SHP77 (cell line): ENCODE results near the gene MACF1.
"Not testable (repeated sequence)": the region's sequence is repeated elsewhere in the genome, so short reads cannot be mapped to it uniquely, and the experiment has no call there.

ENCODE experiments used
- DNase-seq, 2 experiments: peaks; one replicate each; lab custom pipeline; 2025; lab: John Stamatoyannopoulos, UW

MACF1 gene

DNA sequence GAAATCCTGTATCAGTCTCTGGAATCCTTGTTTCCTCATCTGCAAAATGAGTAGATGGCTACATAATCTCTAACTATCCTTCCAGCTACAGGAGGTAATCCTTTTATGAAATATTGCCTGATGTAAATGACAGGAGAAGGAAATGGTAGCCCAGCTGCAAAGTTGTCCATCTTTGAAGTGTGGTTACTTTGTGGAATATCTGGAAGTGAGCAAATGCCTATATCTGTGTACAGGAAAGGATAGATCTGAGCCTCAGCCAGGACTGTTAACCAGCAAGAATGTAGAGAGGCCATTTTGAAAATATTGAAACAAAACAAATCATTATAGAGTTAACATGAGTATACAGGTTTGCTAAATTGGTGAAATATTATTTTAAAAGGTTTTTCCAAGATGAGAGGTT, 212.1 kb downstream of the MACF1 start:
- DNase-seq: no peak

DNA sequence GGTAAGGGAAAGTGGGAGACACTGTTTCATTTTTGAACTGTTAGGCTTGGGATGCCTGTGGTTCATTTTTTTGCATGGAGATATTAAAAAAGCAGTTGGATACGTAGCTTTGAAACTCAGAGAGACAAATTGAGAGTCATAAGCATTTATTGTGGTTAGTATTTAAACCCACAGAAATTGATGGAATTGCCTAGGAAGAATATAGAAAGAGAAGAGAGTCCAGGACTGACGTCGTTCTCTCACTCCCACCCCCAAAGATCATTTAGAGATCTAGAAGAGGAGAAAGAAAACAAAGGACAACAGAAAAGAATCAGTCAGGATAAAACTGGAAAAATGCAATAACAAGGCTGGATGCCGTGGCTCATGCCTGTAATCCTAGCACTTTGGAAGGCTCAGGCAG, 213.7 kb downstream of the MACF1 start:
- DNase-seq: no peak

DNA sequence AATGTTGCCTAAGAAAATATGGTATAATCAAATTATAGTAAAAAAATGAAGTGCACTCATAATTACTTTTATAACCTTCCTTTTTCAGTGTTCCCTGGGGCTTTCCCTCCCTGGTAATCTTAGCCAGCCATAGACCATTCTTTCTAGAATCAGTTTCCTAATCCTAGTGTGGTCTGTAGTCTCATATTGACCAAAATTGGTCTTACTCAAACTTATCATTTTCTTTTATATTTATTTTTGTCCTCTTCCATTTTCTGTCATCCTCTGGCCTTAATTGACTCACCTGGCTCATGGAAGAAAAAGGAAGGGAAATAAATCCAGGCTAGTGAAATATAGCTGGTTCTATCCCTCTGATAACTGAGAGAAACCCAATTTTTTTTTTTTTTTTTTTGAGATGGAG, 216.0 kb downstream of the MACF1 start:
- no peak for DNase-seq

DNA sequence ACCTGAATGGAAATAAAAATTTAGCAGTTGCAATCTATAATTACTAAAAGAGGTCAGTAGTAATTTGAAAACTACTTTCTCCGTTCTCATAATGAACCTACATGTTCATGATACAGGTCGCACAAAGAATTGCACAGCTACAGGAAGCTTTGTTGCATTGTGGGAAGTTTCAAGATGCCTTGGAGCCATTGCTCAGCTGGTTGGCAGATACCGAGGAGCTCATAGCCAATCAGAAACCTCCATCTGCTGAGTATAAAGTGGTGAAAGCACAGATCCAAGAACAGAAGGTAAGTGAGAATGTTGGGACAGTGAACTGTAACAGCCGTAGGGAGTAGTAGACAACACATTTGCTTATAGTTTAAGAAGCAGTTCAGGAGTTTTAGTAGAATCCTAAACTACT, 218.1 kb downstream of the MACF1 start:
- DNase-seq: no peak

DNA sequence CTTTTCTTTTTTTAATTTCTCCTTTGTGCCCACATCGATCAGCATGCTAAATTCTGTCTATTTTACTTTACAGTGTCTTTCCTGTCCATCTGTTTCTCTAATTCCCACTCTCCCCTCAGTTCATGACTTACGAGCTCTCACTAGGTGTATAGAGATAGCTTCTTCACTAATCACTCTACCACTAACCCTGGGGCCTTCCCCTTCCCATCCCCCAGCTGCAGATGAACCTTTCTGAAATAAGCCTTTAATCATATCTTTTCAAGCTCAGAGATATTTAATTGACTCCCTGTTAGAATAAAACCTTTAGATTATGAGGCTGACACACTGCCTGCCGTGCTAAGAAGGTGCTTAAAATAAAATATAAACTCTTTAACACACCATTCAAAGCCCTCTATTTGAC, 220.7 kb downstream of the MACF1 start:
- DNase-seq: no peak

DNA sequence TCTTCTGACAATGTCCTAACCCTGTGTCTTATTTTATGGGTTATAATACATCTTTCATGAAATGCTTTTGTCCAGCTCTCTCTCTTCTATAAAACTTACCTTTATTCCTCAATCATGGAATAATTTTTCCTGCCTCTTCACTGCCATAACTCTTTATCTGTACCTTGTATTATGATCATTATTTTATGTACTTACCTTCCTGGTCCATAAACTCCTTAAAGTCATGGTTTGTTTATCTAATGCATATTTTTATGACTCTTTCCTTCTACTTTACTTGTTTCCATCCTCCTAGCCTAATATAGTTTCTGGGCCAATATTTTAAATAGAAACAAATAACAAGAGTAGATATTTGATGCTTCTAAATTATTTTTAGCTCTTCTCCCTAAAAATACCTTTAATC, 221.1 kb downstream of the MACF1 start:
- no peak for DNase-seq

DNA sequence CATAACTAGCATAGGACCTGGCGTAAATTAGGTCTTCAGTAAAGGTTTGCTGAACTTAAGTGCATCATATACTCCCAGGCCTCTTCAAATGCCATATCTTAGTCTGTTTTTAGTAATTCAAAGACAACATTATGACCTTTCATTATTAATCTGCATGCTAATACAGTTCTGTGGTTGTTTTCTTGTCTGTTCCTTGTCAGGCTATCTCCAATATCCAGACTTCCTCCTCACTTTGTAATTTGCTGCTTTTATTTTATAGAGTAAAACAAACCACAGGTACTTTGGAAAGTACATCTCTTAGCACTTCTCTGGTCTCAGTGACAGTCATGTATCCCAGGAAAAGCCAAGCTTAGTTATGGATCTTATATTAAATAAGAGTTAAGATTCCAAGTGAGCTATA, 221.9 kb downstream of the MACF1 start:
- no peak for DNase-seq

DNA sequence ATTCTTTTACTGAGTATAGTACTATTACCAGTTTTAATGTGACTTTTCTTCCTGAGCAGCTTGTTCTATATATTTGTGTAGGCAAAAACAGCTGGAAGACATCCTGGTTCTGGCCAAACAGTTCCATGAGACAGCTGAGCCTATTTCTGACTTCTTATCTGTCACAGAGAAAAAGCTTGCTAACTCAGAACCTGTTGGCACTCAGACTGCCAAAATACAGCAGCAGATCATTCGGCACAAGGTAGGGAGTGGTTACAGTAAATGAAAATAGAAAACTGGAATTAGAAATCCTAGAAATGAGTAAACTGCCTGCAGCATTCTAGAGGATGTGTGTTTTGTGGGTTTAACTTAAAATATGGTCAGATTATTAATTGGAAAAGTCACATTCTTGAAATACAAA, 222.9 kb downstream of the MACF1 start:
- no peak for DNase-seq

DNA sequence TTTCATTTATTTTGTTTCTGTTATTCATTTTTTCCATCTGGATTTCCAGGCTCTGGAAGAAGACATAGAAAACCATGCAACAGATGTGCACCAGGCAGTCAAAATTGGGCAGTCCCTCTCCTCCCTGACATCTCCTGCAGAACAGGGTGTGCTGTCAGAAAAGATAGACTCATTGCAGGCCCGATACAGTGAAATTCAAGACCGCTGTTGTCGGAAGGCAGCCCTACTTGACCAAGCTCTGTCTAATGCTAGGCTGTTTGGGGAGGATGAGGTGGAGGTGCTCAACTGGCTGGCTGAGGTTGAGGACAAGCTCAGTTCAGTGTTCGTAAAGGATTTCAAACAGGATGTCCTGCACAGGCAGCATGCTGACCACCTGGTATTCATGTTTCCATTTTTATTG, 223.4 kb downstream of the MACF1 start:
- no peak for DNase-seq

DNA sequence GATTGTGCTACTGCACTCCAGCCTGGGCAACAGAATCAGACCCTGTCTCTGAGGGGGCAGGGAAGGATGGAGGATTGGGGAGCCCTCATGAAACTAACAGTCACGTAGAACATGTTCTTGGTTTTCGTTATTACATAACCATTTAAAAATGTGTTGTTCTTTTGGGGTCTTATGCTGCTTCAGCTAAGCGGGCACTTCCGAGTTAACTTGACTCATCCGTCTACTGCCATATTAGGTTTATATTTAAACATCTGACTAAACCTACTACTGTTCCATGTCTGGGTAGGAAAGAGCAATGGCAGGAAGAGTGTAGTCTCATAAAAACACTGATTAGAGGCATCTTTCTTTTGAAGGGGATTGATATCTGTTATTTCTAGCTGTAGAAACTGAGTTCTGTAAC, 227.4 kb downstream of the MACF1 start:
- no peak for DNase-seq

DNA sequence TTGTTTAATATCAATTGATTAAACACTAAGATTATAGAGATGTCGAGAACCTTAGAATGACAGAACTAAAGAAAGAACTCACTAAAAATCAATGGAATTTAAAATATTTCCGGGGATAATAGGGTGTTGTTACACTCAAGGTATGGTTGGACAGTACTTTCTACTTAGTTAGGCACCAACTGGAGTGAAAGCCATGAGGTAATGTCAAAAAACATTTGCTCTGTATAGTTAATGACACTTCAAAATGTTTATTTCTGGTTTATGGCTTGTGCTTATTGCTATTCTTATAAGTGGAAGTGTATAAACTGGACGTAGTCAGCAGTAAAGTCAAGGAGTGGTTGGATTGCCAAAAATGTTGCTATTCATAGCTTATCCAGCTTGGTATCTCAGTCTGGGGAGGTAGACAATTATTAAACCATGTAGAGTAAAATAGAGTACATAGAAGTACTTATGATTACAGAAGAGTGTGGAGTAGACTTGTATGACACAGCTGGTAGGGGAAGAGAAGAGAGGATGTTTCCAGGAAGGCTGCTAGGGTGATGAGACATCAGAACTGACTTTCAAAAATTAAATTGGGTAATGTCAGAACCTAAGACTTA, 230.4 kb downstream of the MACF1 start:
- no peak for DNase-seq

DNA sequence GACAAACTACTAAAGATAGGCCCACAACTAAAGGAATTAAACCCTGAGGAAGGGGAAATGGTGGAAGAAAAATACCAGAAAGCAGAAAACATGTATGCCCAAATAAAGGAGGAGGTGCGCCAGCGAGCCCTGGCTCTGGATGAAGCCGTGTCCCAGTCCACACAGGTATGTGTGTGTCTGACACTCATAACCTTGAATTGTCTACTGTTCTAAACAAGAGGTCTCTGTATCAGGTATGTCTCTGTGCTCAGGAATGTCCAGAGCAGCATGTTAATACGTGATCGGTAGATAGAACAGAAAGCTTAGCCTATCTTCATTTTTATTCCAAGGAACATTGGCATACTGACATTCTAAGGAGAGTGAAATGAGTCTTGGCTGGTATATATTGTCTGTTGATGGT, 231.1 kb downstream of the MACF1 start:
- no peak for DNase-seq

DNA sequence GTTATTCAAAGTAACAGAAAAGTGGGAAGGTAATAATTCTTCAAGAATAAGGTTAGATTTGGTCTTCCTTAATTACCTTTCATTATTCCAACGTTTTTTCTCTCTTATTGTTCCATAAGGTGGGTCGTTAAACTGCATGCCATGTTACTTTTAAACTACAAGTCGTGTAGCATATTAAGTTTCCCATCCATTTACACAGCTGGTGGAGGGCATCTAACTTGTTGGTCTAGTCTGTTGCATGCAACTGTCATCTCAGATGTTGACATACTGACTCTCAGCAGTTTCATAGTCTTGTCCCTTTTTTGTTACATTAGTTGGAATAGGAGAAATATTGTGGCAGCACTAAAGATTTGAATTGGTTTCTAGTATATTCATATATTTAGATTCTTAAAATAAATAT, 232.3 kb downstream of the MACF1 start:
- no peak for DNase-seq

DNA sequence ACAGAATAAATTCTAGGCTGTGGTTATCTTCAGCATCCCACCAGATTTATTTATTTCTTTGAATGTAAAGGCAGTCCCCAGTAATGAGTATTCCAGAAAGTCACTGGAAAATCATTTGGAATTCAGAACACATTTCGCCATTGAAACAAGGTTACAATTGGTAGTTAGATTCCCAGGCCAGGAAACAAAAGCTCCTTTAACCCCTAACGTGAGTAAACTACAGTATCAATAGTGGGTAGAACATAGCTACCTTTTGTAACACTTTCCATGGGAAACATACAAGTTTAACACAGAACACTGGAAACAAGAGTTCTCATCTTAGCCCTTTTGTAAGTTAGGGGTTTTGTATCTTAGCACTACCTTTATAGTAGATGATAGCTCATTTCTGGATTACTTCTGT, 233.5 kb downstream of the MACF1 start:
- DNase-seq: no peak

DNA sequence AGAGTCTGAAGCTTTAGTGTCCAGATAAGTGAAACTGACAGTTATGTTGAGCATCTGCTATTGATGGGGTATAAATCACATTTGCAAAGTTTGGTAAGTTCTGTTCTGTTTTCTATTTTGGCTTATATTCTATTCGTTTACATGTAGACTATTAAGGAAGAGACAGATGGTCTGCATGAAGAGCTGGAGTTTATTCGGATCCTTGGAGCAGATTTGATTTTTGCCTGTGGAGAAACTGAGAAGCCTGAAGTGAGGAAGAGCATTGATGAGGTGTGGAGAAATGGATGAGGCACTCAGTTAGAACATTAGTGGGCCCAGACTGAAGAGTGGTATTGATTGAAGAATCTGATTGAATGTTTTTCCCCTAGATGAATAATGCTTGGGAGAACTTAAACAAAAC, 236.4 kb downstream of the MACF1 start:
- no peak for DNase-seq

DNA sequence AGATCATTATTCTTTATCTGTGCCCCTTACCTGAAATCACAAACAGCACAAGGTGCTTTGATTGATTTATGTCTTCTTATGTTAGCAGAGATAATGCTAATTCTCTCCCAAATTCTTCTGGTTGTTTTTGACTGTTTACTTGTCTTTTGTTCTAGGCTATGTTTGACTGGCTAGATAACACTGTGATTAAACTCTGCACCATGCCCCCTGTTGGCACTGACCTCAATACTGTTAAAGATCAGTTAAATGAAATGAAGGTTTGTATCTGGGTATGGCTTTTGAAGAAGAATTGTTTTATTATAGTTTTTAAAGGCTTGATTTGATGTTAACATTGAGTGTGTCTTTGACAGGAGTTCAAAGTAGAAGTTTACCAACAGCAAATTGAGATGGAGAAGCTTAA, 237.3 kb downstream of the MACF1 start:
- DNase-seq: no peak

DNA sequence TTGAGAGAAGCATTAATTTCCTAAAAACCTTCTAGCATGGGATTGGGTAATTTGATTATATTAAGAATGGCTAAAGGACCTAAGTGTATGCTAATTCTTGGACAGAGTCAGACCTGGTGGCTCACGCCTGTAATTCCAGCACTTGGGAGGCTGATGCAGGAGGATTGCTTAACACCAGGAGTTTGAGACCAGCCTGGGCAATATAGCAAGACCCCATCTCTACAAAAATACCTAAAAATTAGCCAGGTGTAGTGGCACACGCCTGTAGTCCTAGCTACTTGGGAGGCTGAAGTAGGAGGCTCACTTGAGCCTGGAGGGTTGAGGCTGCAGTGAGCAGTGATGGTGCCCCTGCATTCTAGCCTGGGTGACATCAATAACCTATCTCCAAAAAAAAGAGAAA, 241.1 kb downstream of the MACF1 start:
- no peak for DNase-seq

DNA sequence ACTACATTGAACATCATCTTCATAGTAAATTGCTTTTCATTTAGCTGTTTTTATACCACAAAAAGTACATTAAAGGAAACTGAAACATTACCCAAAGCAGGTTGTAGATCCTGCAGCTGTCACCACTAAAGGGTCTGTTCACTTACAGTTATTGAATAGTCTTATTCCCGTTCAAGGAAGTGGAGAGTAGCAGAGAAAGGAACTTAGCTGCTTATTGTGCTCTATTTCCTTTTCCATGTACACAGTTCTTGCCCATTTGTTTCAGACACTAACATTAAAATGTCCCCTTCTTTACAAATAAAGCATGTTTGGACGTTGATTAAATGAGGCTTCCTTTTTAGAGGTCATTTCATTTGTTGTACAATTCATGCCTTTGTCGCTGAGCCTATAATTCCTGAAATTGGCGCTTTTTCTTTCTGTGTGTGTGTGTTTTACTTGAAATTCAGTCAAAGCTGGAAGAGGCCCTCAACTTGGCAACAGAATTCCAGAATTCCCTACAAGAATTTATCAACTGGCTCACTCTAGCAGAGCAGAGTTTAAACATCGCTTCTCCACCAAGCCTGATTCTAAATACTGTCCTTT, 242.6 kb downstream of the MACF1 start:
- DNase-seq: no peak

DNA sequence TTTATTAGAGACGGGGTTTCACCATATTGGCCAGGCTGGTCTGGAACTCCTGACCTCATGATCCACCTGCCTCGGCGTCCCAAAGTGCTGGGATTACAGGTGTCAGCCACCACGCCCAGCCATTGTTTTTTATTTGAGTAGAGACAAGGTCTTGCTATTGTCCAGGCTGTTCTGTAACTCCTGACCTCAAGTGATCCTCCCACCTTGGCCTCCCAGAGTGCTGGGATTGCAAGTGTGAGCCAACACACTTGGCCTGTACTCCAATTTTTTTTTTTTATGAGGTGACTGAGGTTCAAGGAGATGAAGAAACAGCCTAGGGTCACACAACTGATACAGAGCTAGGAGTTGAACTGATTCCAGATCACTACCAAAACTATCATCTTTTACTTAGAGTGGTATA, 245.5 kb downstream of the MACF1 start:
- not testable (repeated sequence) for DNase-seq

DNA sequence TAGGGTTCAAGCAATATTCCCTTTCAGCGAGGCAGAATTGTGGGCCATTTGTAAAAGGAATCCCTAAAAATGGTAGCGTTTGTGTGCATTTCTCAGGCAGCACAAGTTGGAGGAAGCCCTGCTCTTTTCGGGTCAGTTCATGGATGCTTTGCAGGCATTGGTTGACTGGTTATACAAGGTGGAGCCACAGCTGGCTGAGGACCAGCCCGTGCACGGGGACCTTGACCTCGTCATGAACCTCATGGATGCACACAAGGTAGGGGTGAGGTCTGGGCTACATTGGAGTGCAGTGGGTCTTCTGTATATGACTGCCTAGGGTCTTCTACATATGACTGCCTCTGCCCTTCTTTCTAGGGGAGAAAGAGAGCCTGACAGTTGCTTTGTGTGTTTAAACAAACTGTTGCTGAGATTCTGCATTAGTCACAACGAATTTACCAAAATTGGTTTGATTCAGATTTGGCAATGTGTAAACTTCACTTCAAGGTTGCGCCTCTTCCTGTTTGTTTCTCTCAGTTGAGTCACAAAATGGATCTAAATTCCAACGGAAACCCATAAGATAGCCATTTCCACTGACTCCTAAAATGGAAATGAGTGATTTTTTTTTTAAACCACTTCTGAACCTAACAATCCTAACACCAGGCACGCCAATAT, 246.6 kb downstream of the MACF1 start:
- no peak for DNase-seq

DNA sequence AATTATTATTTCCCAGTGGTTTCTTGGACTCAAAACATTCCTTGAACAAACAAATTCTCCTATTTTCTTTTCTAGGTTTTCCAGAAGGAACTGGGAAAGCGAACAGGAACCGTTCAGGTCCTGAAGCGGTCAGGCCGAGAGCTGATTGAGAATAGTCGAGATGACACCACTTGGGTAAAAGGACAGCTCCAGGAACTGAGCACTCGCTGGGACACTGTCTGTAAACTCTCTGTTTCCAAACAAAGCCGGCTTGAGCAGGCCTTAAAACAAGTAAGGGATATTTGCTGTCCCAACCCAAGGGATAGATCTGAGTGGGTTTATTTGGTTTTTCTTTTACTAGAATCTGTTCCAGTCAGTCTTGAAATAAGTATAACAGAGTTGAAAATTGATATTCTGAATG, 247.6 kb downstream of the MACF1 start:
- DNase-seq: no peak

DNA sequence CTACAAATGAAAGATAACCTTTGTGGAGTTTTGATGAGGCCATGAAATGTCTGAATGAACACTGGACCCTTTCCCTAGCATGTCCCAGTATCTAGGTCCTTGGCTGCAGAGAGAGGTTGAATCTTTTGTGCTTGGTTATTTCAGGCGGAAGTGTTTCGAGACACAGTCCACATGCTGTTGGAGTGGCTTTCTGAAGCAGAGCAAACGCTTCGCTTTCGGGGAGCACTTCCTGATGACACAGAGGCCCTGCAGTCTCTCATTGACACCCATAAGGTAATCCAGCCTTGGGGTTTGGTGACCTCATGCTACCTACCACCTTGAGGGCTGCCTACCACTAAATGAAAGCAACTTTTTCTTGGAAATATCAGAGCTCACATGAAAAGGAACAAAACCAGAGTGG, 248.0 kb downstream of the MACF1 start:
- no peak for DNase-seq

DNA sequence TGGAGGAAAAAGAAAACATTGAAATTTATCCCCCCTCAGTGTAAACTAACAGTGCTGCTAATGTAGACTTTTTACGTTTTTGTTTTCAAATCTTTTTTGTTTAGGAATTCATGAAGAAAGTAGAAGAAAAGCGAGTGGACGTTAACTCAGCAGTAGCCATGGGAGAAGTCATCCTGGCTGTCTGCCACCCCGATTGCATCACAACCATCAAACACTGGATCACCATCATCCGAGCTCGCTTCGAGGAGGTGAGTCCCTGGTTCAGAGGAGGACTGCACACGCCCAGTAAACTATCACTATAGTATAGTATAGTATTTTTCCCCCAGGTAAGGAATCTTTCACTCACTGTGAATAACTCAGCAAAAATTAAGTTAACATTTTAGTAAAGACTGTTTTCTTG, 249.1 kb downstream of the MACF1 start:
- DNase-seq: no peak

DNA sequence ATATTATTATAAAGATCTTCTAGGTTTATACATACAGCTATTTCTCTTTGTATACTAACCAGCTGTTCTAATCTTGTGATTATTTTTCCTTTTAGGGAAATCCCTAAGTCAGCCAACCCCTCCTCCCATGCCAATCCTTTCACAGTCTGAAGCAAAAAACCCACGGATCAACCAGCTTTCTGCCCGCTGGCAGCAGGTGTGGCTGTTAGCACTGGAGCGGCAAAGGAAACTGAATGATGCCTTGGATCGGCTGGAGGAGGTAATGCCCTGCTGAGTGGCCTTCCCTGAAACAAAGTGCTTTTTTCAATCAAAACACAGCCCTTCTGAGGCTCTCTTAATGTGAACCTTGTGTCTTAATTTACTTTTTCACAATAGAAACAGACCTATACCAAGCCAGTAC, 254.5 kb downstream of the MACF1 start:
- DNase-seq: no peak
